ENCODE data around the gene METTL5.

GRCh38 chr2:169871994-169872393 is 47.3 kb upstream of the METTL5 start:
- TF ChIP-seq, protein P1, sequence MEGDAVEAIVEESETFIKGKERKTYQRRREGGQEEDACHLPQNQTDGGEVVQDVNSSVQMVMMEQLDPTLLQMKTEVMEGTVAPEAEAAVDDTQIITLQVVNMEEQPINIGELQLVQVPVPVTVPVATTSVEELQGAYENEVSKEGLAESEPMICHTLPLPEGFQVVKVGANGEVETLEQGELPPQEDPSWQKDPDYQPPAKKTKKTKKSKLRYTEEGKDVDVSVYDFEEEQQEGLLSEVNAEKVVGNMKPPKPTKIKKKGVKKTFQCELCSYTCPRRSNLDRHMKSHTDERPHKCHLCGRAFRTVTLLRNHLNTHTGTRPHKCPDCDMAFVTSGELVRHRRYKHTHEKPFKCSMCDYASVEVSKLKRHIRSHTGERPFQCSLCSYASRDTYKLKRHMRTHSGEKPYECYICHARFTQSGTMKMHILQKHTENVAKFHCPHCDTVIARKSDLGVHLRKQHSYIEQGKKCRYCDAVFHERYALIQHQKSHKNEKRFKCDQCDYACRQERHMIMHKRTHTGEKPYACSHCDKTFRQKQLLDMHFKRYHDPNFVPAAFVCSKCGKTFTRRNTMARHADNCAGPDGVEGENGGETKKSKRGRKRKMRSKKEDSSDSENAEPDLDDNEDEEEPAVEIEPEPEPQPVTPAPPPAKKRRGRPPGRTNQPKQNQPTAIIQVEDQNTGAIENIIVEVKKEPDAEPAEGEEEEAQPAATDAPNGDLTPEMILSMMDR (IDR thresholded peaks at IDR 0.05; ENCODE audit: low read length), result no peak
- no peak for TF ChIP-seq EZH2 (IDR thresholded peaks at IDR 0.05; ENCODE audit: borderline replicate concordance, low read length)

Data from OCI-LY1 (cell line).